ENCODE measurements around the gene PCSK5.

The PCSK5 gene

DNA sequence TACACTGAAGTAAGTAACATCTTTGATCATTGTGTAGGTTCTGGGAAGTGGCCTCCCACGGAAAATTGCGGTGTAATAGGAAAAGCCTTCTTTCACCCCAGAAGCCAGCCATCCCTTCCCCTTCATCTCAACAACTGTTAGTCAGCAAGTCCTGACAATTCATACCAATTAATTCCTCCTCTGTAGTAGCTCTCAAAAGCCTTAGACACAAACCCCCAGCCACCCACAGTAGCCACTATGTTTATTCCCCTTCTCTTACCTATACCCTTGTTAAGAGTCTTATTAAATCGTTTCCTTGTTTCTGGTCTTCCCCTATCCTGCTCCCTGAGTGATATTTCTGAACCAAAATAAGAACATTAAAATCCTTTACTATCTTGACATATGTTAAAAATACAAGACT, 143.6 kb downstream of the PCSK5 start:
- TF ChIP-seq EZH2phosphoT487 (conservative IDR thresholded peaks at IDR 0.05; ENCODE audit: low read length) = no peak
- TF ChIP-seq, protein P1, sequence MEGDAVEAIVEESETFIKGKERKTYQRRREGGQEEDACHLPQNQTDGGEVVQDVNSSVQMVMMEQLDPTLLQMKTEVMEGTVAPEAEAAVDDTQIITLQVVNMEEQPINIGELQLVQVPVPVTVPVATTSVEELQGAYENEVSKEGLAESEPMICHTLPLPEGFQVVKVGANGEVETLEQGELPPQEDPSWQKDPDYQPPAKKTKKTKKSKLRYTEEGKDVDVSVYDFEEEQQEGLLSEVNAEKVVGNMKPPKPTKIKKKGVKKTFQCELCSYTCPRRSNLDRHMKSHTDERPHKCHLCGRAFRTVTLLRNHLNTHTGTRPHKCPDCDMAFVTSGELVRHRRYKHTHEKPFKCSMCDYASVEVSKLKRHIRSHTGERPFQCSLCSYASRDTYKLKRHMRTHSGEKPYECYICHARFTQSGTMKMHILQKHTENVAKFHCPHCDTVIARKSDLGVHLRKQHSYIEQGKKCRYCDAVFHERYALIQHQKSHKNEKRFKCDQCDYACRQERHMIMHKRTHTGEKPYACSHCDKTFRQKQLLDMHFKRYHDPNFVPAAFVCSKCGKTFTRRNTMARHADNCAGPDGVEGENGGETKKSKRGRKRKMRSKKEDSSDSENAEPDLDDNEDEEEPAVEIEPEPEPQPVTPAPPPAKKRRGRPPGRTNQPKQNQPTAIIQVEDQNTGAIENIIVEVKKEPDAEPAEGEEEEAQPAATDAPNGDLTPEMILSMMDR (IDR thresholded peaks at IDR 0.05; ENCODE audit: insufficient read depth, low read length, poor library complexity, severe bottlenecking) = no peak
- H3K36me3 ChIP-seq (ENCODE audit: low read length) = no peaks in the 10 kb centered on the region

DNA sequence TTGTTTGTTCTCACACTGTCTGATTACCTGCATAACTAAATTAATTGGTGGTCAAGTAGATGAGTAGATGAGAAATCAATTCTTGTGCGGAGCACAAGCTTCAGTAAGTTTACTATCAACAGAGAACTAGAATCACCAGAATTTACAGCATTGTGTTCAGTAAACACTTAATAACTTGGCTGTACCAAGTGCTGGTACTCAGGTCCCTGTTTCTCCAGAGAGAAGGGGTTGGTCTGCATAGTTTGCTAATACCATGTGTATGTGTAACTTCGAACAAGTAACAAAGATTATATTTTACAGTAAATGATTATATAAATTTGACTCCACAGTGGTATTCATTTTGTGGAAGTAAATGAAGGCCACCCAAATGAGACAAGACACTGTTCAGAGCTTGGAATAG, 146.3 kb downstream of the PCSK5 start:
- H3K27ac ChIP-seq (ENCODE audit: low read depth, low read length) = no peak overlapping the region
- H3K9me2 ChIP-seq (replicated peaks; ENCODE audit: insufficient read depth, low read length) = no peaks in the 10 kb centered on the region
- no peak overlapping the region for H3K9ac ChIP-seq (ENCODE audit: low read length)
- H3F3A ChIP-seq (ENCODE audit: insufficient read depth) = no peaks in the 10 kb centered on the region
- no peaks in the 10 kb centered on the region for H3K27me3 ChIP-seq (ENCODE audit: low read length)
- H3K4me2 ChIP-seq (ENCODE audit: low read depth, low read length, poor library complexity, severe bottlenecking) = no peak overlapping the region
- TF ChIP-seq EZH2phosphoT487 (conservative IDR thresholded peaks at IDR 0.05; ENCODE audit: low read length) = no peak
- TF ChIP-seq, protein P1 (IDR thresholded peaks at IDR 0.05; ENCODE audit: insufficient read depth, low read length, poor library complexity, severe bottlenecking) = no peak
- H2AFZ ChIP-seq (ENCODE audit: low read depth, low read length, severe bottlenecking) = no peak overlapping the region
- H3K79me2 ChIP-seq (ENCODE audit: insufficient read depth, low read length) = no peaks in the 10 kb centered on the region
- no peak overlapping the region for H3K4me3 ChIP-seq (ENCODE audit: insufficient read depth, low read length, poor library complexity, severe bottlenecking)
- H3K36me3 ChIP-seq (ENCODE audit: low read length) = no peaks in the 10 kb centered on the region
- no peaks in the 10 kb centered on the region for H3K9me3 ChIP-seq (ENCODE audit: insufficient read depth, low read length)
- H4K20me1 ChIP-seq (ENCODE audit: low read depth, low read length) = no peaks in the 10 kb centered on the region

More for the DNA sequence above, 143.6 kb downstream of the PCSK5 start:
- no peaks in the 10 kb centered on the region for H3K9me2 ChIP-seq (replicated peaks; ENCODE audit: insufficient read depth, low read length)
- no peak overlapping the region for H3K4me3 ChIP-seq (ENCODE audit: insufficient read depth, low read length, poor library complexity, severe bottlenecking)
- H3K79me2 ChIP-seq (ENCODE audit: insufficient read depth, low read length) = no peaks in the 10 kb centered on the region
- no peaks in the 10 kb centered on the region for H3F3A ChIP-seq (ENCODE audit: insufficient read depth)
- no peak overlapping the region for H3K4me2 ChIP-seq (ENCODE audit: low read depth, low read length, poor library complexity, severe bottlenecking)
- no peaks in the 10 kb centered on the region for H3K9me3 ChIP-seq (ENCODE audit: insufficient read depth, low read length)
- H3K9ac ChIP-seq (ENCODE audit: low read length) = no peak overlapping the region
- no peaks in the 10 kb centered on the region for H3K27me3 ChIP-seq (ENCODE audit: low read length)
- no peak overlapping the region for H2AFZ ChIP-seq (ENCODE audit: low read depth, low read length, severe bottlenecking)
- H4K20me1 ChIP-seq (ENCODE audit: low read depth, low read length) = no peaks in the 10 kb centered on the region
- H3K27ac ChIP-seq (ENCODE audit: low read depth, low read length) = no peak overlapping the region

DNA sequence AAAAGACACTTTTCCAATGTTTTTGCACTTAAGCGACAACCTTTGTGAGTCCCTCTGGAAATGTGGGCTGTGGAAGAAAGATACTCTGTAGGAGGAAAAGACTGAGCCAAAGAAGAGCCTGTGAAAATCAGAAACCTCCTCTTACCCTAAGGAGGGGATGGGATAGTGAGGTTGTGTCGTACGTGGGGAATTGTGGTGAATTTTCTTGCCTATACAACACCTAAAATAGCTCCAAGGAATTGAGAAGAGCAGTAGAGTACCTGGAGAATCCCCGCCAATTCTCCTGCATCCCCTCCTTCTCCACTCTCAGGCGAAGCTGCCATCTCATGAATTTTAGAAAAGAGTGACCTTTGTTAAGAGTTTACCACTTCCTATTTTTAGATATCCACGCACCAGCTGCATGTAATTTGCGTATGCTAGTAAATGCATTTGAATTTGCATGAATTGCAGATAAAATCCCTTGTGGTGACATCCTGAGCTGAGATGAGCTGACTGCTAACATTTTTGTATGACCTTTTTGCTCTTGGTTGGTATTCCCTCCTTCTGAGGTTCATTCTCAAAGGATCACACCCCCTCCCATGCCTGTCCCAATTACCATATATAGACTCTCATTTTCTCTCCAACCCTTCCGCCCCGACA, 147.2 kb downstream of the PCSK5 start:
- no peak for TF ChIP-seq EZH2phosphoT487 (conservative IDR thresholded peaks at IDR 0.05; ENCODE audit: low read length)
- TF ChIP-seq, protein P1 (IDR thresholded peaks at IDR 0.05; ENCODE audit: insufficient read depth, low read length, poor library complexity, severe bottlenecking) = no peak
- Histone ChIP-seq H3F3A (ENCODE audit: insufficient read depth) (no peaks in the 10 kb centered on the region), H3K27ac (ENCODE audit: low read depth, low read length) (no peak overlapping the region), H2AFZ (ENCODE audit: low read depth, low read length, severe bottlenecking) (no peak overlapping the region), H3K36me3 (ENCODE audit: low read length) (no peaks in the 10 kb centered on the region), H3K4me2 (ENCODE audit: low read depth, low read length, poor library complexity, severe bottlenecking) (no peak overlapping the region), H3K9me2 (replicated peaks; ENCODE audit: insufficient read depth, low read length) (no peaks in the 10 kb centered on the region), H4K20me1 (ENCODE audit: low read depth, low read length) (no peaks in the 10 kb centered on the region), H3K9me3 (ENCODE audit: insufficient read depth, low read length) (no peaks in the 10 kb centered on the region), H3K79me2 (ENCODE audit: insufficient read depth, low read length) (no peaks in the 10 kb centered on the region), H3K9ac (ENCODE audit: low read length) (no peak overlapping the region), H3K27me3 (ENCODE audit: low read length) (no peaks in the 10 kb centered on the region), H3K4me3 (ENCODE audit: insufficient read depth, low read length, poor library complexity, severe bottlenecking) (no peak overlapping the region)
